K562 treated with DMSO at 1 percent for 24 hours (cell line): ENCODE data around the gene SEPTIN11. TPM values are rescaled to one million over a fixed set of nuclear protein-coding genes. Genes with fewer than 3 reads are reported as not detected.

Experiments used
- total RNA-seq: library from RNA; unstranded; fragments of 300-600 nt; gene quantifications from 2 replicates; pipeline ENCODE4 v1.2.3, GENCODE V29; 2022; ENCODE audit warnings: low read depth; ENCODE audit not compliant: insufficient read depth

Gene SEPTIN11
- total RNA-seq, result 22.9 and 66.3 TPM in 2 replicates

GRCh38 chr4:76949276-76950051, at the start of gene SEPTIN11:
Gene SEPTIN11, plus strand, starts transcription at chr4:76949752. Its CDS starts 152 bp downstream, at chr4:76949904.

Other genes with a start within 250 kb of the SEPTIN11 start
- gene SOWAHB, start 51.6 kb upstream of the SEPTIN11 start, total RNA-seq, result not detected in 2 replicates
- 141 and 158 TPM in 2 replicates for gene CCNI, start 126.2 kb downstream of the SEPTIN11 start, total RNA-seq
- gene CCNG2, start 207.5 kb downstream of the SEPTIN11 start, total RNA-seq, result 6.9 and 9.4 TPM in 2 replicates